Islet precursor cell (in vitro differentiated cells): Measurements from ENCODE around the gene NCOA6.
A peak's percentile ranks its signal among the peaks of the same experiment; 100 is the strongest.
"Not testable (repeated sequence)": the region's sequence is repeated elsewhere in the genome, so short reads cannot be mapped to it uniquely, and the experiment has no call there.

Experiments
- DNase-seq: peaks from one replicate; pipeline ENCODE4 v3.0.0-alpha.2; 2018

The NCOA6 gene

DNA sequence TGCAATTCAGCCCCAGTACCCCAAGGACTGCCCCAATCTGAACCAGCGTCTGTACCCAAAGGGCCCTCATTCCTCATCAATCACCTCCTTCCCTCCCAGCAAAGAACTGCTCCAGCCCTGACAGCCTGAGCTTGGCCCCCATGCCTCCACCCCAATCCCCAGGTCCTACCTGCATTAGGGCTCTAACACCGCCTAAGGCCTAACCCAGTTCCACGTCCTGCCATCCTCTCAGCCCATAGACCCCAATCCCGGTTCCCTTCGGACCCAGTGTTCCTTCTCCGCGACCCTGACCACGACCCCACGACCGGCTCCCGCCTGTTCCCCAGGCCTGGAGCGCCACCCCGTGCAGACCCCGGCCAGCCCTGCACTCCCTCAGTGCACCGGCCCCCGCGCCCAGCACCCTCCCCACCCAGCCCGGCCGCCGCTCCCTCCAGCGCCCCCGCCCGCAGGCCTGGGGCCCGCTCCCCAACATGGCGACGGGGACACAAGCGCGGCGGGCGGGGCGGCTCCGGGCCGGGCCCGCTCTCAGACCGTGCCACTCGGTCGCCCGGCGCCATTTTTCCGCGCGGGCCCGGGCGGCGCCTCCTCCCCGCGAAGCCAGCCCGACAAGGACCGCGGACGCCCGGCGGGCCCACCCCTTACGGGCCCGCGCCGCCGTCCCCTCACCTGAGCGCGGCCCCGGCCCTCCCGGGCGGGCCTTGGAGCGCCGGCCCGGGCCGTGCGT lies 483 bp downstream of the NCOA6 start:
- DNase-seq = peak; percentile 70

DNA sequence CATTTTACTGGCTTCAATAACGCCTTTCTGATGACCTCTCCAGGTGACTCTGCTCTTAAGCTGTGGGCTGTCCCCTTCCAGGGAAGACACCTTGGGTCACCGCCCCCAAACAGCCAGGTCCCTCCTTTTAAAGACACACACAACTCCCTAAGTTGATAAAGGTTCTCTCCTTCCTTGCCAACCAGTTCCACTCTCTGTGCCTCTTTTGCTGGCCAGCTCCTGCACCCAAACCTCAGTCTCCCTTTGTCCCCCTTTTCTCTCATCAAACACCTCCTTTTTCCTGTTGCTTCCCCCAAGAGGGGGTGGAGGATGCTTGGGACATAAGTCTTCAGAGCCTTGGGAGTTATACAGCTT lies 1.0 kb downstream of the NCOA6 start:
- peak; percentile 83 for DNase-seq

DNA sequence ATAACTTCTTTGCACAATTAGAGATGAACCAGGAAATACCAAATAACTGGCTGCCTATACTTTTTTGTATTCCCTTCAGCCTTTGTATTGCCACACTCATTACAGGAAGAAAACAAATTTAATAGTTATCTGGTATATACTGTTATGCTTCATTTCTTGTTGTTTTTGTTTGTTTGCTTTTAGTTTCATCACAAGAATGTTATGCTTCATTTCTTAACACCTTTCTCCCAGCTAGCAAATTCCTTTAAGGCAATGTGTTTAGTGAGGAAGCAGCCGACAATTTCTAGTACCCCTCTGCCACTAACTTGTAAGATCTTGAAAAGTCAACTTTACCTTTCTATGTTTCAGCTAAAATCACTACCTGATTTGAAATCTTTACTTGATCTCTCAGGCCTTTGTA lies 1.4 kb downstream of the NCOA6 start:
- no peak for DNase-seq

DNA sequence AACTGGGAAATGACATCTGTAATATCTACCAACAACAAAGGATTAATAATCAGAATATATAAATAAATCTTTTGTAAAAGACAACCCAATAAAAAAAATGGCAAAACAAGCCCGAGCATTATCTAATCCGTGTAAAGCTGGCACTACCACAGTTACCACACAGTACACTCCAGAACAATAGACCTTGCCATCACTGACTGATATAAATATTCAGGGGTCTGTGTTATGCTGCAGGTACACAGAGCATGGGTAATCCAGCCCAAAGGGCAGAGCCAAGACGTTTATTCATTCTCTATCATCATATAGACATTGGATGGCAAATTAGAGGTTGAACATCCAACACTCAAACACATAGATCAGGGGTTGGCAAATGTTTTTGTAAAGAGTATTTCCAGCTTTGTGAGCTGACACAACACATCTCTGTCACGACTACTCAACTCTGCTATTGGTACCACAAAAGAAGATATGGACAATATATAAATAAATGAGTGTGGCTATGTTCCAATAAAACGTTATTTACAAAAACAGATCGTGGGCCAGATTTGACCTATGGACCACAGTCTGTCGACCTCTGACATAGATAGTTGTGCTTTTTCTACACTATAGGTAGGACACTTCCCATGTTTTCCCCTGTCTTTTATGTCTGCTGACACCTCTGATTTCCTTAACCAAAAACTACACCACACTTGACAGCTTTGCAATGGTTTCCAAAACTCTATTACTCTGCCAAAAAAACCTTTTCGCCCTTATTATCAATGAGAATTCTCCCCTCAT lies 4.5 kb downstream of the NCOA6 start:
- no peak for DNase-seq

DNA sequence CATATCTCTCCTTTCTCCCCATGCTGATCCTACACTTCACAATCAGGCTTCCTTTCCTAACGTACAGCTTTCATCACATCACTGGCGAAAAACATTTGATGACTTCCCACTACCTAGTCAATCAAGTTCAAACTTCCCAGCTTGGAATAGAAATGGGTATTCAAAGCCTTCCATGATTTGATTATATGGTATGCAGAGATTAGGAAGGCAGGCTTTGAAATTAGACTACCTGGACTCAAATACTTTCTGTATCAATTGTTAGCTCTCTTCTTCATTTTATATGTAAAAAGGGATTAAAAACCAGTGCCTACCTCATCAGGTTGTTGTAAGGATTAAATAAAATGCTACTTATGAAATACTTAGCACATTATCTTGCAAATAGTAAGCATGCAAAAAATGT lies 7.7 kb downstream of the NCOA6 start:
- no peak for DNase-seq

DNA sequence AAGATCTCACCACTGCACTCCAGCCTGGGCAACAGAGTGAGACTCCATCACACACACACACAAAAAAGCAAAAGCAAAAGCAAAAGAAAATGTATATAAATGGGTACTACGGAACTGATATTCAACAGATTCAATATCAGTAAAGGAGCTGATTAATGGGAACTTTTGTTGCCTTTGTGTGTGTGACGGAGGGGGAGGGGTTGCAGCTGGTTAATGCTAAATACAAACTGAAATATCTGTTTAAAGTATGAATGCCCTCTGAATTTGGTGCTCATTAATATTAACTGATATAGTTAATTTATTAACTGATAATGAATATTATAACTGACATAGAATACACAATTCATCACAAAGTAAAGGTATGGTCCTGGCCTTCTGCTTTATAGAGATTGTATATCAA lies 8.4 kb downstream of the NCOA6 start:
- no peak for DNase-seq

DNA sequence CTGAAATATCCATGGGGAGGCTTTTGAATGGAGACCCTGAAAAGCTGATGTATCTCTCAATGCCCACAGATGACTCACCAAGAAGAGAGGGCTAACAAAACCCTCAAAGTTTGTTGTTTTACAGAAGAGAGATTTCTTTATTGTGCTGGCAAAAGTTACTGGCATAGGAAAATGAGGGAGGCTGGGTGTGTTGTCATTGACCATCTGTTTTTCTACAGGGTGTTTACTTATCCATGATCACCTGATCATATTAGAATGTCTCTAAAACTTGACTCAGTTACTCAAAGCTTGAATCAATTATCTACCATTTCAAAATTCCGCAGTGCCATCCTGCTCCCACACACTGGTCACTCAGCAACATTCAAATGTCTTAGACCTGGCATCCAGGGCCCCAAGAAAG lies 9.8 kb downstream of the NCOA6 start:
- no peak for DNase-seq

DNA sequence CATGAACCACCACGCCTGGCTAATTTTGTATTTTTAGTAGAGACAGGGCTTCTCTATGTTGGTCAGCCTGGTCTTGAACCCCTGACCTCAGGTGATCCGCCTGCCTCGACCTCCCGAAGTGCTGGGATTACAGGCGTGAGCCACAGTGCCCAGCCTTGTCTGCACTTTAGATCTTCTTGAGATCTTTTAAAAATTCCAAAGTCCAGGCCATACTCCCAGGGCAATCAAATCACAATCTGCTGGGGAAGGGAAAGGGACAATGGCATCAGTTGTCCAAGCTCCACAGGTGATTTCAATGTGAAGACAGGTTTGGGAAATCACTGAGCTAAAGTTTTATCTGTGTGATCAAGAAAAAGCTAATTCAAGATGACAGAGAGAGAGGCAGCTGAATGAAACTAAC lies 16.9 kb downstream of the NCOA6 start:
- no peak for DNase-seq

DNA sequence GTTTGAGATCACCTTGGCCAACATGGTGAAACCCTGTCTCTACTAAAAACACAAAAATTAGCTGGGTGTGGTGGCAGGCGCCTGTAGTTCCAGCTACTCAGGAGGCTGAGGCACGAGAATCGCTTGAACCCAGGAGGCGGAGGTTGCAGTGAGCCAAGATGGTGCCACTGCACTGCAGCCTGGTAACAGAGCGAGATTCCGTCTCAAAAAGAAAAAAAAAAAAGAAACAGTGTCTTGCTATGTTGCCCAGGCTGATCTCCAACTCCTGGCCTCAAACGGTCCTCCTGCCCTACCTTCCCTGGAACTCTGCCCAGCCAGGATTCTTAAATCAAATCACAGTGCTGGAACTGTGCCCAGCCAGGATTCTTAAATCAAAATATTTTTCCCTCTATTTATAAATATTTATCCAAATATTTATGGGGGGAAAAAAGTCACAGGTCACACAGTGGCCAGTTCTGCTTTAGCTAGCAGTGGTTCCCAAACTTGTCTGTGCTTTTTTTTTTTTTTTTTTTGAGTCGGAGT lies 17.4 kb downstream of the NCOA6 start:
- not testable (repeated sequence) for DNase-seq

DNA sequence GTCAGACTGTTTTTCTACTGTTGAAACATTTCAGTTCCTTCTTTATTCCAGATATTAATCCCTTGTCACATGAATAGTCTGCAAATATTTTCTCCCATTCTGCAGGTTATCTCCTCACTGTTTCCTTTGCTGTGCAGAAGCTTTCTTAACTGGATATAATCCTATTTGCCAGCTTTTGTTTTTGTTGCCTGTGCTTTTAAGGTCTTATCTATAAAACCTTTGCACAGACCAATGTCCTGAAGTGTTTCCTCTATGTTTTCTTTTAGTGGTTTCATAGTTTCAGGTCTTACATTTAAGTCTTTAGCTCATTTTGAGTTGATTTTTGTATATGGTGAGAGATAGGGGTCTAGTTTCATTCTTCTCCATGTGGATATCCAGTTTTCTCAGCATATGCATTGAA lies 19.2 kb downstream of the NCOA6 start:
- DNase-seq = no peak

DNA sequence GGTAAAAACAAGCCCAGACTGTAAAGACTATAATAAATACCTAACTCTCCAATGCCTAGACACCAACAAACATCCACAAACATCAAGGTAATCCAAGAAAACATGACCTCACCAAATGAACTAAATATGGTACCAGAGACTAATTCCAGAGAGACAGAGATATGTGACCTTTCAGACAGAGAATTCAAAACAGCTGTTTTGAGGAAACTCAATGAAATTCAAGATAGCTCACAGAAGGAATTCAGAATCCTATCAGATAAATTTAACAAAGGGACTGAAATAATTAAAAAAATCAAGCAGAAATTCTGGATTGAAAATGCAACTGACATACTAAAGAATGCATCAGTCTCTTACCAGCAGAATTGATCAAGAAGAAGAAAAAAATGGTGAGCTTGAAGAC lies 26.6 kb downstream of the NCOA6 start:
- no peak for DNase-seq

DNA sequence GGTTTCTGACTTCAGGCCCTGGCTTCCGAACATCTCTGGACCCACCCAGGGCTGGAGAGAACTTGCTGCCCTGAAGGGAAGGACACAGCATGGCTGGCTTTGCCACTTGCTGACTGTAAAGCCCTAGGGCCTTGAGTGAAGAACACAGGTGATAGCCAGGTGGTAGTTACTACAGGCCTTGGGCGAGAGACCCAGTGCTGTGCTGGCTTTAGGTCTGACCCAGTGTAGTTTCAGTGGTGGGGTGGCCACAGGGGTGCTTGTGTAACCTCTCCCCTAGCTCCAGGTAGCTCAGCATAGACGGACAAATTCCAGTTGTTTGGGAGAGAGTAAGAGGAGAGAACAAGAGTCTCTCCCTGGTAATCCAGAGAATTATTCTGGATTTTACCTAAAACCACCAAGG lies 27.1 kb downstream of the NCOA6 start:
- no peak for DNase-seq

DNA sequence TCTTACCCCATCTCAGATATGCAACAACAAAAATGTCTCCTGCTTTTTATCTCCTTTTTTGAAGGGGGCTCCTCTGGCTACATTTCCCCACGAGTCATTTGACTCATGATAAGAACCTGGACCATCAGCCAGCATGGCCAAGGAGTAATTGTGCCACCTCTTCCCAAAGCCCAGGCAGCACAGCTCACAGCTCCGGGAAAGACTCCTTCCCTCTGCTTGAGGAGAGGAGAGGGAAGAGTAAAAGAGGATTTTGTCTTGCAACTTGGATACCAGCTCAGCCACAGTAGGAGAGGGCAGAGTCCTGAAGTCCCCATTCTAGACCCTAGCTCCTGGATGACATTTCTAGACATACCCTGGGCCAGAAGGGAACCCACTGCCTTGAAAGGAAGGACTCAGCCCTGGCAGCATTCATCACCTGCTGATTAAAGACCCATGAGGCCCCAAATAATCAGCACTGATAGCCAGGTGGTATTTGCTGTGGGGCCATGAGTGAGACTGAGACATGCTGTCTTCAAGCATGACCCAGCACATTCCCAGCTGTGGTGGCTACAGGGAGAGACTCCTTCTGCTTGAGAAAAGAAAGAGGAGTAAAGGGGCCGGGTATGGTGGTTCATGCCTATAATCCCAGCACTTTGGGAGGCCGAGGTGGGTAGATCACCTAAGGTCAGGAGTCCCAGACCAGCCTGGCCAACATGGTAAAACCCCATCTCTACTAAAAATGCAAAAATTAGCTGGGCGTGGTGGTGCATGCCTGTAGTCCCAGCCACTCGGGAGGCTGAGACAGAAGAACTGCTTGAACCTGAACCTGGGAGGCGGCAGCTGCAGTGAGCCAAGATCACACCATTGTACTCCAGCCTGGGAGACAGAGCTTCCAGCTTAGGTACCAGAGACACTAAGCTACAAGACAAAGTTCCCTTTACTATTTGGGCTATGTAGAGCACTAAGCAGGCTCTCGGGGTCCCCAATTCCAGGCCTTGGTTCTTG lies 28.1 kb downstream of the NCOA6 start:
- no peak for DNase-seq

DNA sequence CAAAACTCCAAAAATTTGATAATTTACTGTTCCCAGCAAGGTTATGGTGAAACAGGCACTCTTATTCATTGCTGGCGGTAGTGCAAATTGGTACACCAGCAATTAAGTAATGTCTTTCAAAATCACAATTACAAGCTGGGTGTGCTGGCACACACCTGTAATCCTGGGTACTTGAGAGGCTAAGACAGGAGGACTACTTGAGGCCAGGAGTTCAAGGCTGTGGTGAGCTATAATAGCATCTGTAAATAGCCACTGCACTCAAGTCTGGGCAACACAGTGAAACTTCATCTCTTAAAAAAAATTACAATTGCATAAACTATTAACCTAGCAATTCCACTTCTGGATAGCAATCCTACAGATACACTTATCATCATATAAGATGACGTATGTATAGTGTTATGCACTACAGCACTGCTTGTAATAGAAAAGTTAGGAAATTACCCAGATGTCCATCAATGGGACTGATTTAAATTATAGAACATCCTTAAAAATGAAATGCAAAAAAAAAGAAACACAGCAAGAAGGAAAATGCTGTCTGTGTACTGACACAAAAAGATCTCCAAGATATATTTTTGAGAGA lies 31.4 kb downstream of the NCOA6 start:
- DNase-seq = no peak

DNA sequence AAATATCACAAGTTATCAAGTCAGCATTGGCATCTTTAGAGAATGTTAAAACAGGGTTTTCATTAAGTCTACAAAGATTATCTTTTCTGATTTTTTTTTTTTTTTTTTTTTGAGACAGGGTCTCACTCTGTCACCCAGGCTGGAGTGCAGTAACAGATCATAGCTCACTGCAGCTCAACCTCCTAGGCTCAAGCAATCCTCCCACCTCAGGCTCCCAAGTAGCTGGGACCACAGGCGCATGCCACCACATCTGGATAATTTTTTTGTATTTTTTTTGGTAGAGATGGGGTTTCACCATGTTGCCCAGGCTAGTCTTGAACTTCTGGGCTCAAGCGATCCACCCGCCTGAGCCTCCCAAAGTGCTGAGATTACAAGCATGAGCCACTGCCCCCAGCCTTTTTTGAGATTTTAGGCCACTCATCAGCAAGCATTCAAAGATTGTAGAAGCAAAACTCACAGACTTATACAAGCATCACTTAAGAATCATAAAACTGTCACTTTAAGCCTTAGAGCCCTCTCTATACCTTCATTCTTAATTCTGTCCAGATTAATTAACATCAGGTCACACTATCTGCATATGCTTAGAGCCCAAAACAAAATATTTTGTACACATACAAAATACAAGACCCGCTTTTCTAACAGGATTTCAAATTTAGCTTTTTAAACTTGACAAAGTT lies 32.6 kb downstream of the NCOA6 start:
- DNase-seq = no peak

DNA sequence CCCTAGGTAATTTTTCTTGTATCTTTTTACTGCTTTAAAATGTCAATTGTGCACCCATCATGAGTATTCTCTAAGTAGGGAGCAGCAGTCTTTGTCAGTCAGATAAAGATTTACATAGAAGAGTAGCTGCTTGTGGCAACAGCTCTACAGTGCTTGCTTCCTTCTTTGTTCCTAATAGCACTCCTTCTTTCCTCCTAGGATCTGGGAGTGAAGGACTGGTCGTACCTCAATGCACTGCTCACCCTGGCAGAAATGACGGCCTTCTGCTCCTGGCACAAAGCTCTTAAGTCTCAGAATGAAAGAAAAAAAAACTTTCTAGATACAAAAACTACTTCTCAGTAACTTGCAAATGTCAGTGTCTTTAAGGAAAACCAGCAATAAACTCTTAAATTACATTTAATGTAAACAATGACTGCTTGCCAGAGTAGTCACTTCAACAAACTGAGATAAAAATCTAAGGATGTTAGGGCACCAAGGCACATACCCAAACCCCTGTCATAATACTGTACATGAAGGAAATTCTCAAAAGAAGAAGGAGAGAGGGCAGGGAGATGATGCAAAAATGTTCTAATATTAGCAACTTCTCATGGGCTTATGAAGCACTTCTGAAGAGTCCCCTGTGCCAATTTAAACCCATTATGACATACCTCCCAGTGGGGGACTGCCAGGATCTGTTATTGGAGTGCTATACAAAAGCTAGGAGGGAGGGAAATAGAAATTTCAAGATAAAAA lies 34.0 kb downstream of the NCOA6 start:
- DNase-seq = no peak

DNA sequence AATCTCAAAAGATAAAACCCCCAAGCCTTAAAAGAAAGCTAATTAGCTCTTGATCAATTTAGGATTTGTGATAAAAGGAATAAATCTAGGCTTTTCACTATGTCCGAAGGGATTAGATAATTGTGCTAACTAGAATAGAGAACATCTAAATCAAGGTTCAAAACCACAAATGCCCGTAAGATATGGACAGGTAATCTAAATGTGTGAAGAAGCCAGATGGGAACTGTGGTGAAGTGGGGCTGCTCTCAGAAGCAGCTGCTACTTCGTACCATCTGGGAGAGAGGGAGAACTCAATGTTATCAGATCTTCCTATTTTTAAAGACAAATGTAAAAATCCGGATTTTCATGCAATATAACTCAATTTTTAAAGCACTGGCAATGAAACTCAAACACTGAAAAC lies 44.2 kb downstream of the NCOA6 start:
- DNase-seq = no peak

DNA sequence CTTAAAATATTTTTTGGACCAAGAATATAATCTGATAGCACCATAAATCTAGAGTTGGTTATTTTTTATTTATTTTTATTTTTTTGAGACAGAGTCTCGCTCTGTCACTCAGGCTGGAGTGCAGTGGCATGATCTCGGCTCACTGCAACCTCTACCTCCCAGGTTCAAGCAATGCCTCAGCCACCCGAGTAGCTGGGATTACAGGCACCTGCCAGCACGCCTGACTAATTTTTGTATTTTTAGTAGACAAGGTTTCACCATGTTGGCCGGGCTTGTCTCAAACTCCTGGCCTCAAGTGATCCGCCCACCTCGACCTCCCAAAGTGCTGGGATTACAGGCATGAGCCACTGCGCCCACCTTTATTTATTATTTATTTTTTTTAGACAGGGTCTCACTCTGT lies 45.2 kb downstream of the NCOA6 start:
- not testable (repeated sequence) for DNase-seq

DNA sequence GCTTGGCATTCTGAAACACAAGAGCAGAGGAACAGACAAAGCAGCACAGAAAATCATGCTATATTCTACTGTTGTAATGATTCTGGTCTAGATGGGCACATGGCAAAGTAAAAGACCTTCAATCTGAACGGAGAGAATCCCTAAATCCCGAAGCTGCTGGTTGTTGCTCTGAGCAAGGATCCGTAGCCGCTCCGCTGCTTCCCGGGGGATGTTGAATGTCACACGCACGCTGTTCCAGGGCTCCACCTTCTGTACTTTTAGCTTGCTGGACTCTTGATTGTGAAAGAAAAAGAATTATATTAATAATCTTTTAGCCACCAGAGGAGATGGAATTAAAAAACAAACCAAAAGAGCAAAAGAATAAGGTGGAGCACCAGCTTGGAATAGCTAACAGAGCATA lies 49.3 kb downstream of the NCOA6 start:
- DNase-seq = no peak

DNA sequence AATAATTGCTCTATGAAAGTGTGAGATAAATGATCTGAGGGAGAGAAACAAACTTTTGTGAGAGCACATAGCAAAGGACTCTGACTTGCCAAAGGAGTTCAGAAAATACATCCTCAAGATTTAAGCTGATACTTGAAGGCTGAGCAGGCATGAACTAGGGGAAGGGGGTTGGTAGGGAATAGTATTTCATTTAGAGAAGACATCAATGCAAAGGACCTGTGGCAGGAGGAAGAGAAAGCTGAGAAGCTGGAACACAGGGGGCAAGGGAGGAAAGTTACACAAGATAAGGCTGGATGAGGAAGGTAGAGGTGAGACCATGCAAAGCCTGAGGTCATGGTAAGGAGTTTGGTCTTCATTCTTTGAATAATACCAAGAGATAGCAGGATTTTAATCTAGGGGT lies 50.6 kb downstream of the NCOA6 start:
- no peak for DNase-seq

DNA sequence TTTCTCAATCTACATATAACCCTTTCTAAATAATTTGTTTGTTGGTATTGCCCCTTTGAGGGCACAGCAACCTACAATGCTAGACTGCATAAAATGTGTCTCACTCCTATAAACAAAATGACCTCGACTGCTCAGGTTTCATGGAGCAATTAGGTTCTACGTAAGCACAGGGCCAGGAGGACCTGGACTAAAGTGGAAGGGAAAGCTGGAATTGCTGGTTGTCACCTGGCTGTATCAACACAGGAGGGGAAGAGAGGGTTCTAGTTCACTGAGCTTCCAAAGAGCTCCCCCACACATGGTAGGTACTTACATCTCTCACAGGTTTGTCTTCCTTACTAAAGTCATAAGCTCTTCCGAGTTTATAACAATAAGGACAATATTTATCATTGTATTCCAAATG lies 51.0 kb downstream of the NCOA6 start:
- DNase-seq = no peak

DNA sequence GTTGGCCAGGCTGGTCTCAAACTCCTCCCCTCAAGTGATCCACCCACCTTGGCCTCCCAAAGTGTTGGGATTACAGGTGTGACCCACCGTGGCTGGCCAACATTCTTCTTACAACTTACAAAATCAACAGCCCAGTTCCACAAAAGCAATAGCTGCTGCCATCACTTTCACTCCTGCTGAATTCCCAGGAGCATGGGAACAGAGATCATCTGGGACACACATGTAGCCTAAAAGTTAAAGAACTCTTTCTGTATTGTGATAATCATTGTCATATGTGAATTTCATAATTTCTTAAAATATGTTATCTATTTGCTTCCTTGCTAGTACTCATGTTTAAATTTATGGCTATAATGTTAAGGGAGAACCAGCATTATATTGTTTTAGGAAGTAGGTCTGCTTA lies 51.7 kb downstream of the NCOA6 start:
- DNase-seq = no peak
